IPS DF 19.7 (cell line): ENCODE data around the gene HECW1.
"Not testable (repeated sequence)": the region's sequence is repeated elsewhere in the genome, so short reads cannot be mapped to it uniquely, and the experiment has no call there.

Experiments
- DNase-seq: peaks from one replicate; pipeline ENCODE4 v3.0.0-alpha.2; 2013; ENCODE audit warnings: low read depth, low spot score

HECW1 gene

GRCh38 chr7:43112459-43112940, at the start of gene HECW1:
TSS of gene HECW1 (plus strand) at chr7:43112647. CDS start at chr7:43243906, 131,259 bp downstream.
- DNase-seq, result no peak

- DNase-seq, result peak; percentile 69
Measured at GRCh38 chr7:43071604-43072003, 40.8 kb upstream of the HECW1 start.

GRCh38 chr7:43072530-43072929, 39.9 kb upstream of the HECW1 start:
- DNase-seq, result no peak

DNA sequence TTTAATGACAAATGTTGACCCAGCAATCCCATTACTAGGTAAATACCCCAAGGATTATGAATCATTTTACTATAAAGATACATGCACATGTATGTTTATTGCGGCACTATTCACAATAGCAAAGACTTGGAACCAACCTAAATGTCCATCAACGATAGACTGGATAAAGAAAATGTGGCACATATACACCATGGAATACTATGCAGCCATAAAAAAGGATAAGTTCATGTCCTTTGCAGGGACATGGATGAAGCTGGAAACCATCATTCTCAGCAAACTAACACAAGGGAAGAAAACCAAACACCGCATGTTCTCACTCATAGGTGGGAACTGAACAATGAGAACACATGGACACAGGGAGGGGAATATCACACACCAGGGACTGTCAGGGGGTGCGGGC, 38.6 kb upstream of the HECW1 start:
- not testable (repeated sequence) for DNase-seq

DNA sequence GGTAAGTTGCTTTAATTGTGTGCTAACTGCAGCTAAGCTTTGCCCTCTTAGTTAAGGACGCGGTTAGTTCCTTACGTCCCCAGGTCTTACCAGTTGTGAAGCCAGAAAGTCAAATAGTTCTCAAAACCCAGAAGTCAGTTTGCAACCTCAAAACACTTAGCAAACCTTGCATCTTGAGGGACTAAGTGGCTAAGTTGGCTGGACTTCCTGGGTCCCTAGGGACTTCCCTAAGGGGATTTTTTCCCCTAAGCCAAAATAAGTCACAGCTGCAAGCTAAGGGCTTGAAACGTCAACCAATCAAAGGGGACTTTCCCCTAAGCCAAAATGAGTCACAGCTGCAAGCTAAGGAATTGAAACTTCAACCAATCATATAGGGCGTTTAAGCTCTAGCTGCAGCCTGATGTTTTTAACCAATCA, 36.2 kb upstream of the HECW1 start:
- no peak for DNase-seq

DNA sequence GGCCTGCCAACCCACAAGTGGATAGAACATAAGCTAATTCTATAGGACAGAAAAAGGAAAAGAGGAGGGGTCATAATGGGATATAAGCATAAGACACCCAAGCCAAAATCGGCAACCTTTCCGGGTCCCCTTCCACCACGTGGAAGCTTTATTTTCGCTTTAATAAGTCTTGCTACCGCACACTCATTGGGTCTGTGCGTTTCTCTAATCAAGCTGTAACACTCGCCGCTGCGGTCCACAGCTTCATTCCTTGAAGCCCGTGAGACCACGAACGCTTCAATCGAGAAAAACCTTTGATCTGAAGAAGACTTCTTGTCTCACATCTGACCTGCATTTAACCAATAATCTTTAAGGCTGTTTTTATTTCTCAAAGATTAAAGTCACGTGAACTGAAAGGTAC, 35.8 kb upstream of the HECW1 start:
- no peak for DNase-seq

DNA sequence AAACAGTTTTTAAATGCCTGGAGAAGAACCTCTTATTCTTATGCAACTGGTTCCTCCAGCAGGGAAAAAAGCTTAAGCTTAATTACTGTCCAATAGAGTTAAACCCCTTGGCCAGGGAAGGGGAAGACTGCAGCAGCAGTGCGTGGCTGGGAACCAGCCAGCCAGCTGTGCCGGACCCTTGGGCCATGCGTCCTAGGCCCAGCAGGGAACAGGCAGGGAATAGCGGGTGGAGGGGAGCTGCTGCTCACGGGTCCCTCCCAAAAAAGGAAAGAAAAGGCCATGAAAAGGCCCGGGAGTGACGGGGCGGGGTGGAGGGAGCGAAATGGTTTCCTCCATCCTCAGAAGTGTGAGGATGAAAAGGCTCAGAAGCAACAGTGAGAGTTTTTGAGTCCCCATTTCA, 35.2 kb upstream of the HECW1 start:
- DNase-seq, result no peak

DNA sequence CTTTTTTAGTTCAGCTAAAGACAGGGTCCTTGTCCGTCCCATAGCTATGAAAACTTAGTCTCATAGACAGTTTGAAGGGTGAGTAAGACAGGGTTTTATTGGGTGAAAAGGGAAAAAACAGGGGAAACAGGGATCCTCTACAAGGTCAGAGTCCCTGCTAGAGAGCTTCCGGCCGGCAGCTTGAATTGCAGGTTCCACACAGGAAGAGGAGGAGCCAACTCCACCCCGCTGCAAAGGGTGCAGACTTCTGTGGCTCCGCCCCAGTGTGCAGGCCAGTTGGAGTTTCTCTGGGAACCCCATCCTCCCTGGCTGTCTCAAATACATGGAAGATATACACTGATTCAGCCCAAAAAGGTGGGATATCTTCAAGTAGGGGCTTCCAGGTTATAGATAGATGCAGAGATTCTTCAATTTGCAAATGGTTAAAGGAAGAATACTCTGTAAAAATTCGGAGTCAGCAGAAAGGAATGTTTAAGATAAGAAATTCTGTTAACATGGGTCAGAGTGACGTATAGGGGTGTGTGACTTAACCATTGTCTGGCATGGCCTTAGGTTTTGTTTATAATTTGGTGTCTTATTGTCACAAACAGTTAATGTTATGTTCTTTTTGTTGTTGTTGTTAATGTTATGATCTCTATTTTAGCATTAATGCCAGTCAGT, 34.6 kb upstream of the HECW1 start:
- no peak for DNase-seq

DNA sequence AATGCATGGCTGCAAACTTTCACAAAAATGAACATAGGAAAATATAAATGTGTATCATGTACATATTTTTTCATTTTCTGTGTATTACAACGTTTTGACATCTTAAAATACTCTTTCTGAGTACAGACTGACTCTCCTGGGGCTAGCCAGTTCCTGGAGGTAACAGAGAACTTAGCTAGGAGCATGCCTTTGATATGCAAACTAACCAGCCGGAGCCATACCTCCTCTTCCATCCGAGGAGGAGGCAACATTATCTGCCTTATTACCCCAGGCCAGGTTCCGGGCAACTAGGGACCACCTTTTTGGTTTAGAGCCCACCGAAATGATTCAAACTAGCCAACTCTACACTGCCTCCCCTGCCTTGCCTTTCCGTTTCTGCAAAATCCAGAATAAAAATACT, 33.7 kb upstream of the HECW1 start:
- DNase-seq, result no peak

DNA sequence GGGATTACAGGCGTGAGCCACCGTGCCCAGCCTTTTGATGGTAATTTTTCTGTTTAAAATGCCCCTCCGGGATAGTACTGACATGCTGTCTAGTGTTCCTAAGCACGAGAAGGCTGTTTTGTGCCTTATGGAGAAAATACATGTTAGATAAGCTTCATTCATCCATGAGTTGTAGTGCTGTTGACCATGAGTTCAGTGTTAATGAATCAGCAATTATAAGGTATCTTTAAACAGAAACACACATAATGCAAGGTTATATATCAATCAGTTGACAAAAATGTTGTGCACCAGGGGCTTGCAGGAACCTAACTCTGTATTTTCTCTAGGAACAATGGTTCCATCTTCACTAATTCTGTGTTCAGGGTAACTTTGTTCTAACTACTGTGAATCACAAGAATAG, 30.8 kb upstream of the HECW1 start:
- DNase-seq, result no peak

DNA sequence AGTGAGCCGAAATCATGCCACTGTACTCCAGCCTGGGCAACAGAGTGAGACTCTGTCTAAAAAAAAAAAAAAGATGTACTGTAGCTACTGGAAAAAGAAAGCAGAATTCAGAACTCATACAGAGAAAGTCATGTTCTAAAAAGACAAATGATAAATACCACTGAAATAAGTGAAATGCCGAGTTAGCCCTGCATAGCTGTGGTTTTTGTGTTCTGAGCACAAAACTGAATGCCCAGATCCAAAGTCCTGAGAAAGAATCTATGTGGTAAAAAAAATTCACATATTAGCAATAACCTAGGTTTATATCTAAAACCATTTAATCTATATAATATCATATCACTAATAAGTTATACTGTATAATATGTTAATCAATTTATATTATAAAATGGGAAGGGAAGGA, 29.3 kb upstream of the HECW1 start:
- DNase-seq, result no peak

- DNase-seq, result no peak
Measured at GRCh38 chr7:43085017-43085416, 27.4 kb upstream of the HECW1 start.

DNA sequence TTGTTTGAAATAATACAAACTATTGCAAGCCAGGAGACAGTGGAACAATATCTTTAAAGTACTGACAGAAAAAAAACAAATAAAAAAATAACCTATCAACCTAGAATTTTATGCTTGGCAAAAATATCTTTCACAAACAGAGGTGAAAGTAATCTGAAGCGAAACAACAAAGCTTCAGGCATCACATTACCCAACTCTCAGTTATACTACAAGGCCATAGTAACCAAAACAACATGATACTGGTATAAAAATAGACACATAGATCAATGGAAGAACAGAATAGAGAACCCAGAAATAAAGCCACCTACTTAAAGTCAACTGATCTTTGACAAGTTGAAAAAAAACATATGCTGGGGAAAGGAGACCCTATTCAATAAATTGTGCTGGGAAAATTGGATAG, 26.5 kb upstream of the HECW1 start:
- no peak for DNase-seq

GRCh38 chr7:43092819-43093218, 19.6 kb upstream of the HECW1 start:
- DNase-seq, result no peak

DNA sequence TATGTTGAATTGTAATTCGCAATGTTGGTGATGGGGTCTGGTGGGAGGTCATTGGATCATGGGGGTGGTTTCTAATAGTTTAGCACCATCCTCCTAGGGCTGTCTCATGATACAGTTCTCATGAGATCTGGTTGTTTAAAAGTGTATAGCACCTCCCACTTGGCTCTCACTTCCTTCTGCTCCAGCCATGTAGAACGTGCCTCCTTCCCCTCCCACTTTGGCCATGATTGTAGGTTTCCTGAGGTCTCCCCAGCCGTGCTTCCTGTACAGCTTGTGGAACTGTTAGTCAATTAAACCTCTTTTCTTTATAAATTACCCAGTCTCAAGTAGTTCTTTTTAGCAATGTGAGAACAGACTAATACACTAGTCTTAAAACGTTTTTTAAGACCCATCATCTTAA, 15.6 kb upstream of the HECW1 start:
- no peak for DNase-seq

GRCh38 chr7:43099750-43100149, 12.7 kb upstream of the HECW1 start:
- DNase-seq, result no peak

DNA sequence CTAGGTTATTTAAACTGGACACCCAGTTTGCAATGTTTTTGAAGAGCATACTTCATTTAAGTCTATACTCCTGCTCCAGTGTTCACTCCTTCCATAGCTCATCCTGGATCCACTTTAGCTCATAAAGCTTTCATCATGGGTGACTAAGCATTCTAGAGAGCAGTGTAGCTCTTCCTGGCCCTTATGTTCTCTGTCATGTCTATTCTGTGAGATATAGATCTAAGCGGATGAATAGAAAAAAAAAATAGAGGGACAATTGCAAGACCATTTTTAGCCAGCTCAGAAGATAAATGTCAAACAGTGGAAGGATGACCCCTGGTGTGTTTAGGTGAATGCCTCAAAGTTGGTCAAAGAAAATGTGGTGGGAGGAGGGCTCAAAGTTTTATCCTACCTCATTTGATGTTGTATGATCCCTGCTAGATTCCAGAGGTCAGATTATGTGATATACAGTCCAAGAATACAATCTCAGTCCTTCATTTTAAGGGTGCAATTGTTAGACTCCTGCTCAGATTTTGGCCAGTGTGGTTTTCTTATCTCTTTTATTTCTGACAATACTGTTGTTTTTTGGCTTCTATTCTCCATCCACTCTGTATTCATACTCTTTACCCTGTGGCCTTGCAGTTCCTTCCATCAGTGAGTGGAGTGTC, 7.5 kb upstream of the HECW1 start:
- no peak for DNase-seq

DNA sequence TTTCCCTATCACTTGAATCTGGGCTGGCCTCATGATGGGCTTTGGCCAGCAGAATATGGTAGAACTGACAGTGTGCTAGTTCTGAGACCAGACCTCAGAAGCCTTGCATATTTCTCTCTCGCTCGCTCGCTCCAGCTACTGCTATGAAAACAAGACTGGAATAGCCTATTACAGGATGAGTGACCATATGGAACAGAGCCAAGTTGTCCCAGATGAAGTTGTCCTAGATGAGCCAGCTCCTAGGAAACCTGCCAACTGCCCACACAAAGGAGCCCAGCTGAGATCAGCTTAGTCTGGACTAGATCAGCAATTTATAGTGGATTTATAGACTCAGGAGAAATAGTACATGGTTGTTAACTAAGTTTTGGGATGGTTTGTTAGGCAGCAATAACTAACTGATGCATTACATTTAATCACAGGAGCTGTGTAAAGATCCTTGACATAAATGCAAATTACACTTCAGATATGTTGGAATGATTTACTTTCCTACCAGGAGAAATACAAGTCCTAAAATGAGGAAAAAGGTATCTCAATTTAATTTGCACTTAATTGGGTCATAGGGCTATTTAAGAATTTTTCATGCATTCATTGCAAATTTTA, 6.8 kb upstream of the HECW1 start:
- no peak for DNase-seq

DNA sequence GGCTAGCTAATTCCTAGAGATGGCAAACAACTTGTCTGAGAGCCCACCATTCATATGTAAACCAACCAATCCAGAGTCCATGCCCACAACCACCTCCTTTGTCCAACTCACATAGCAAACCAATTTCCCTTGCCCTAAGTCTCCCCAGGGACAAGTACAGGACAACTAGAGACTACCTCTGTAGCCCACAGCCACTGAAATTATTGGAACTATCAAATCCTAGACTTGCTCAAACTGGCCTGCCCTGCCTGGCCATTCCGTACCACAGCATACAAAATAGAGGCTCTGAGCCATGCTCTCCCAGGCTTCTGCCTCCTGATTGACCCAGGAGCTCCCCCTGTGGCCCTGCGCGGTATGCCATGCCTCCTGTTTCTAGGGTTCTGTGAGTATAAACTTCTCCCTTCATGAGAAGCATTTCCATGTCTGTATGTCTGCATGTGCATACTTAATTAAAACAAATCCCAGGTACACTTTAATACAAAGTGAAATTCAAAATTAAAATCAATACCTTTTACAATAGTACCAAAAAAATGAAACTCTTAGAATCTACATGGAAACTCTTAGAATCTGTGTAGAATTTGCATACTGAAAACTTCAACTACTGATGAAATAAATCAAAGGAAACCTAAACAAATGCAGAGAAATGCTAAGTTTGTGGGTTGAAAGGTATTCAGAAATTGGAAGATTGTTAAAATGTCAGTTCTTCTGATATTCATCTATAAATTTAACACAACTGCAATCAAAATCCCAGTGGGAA, 4.0 kb upstream of the HECW1 start:
- no peak for DNase-seq

GRCh38 chr7:43110791-43111535, 1.5 kb upstream of the HECW1 start:
- DNase-seq, result no peak

DNA sequence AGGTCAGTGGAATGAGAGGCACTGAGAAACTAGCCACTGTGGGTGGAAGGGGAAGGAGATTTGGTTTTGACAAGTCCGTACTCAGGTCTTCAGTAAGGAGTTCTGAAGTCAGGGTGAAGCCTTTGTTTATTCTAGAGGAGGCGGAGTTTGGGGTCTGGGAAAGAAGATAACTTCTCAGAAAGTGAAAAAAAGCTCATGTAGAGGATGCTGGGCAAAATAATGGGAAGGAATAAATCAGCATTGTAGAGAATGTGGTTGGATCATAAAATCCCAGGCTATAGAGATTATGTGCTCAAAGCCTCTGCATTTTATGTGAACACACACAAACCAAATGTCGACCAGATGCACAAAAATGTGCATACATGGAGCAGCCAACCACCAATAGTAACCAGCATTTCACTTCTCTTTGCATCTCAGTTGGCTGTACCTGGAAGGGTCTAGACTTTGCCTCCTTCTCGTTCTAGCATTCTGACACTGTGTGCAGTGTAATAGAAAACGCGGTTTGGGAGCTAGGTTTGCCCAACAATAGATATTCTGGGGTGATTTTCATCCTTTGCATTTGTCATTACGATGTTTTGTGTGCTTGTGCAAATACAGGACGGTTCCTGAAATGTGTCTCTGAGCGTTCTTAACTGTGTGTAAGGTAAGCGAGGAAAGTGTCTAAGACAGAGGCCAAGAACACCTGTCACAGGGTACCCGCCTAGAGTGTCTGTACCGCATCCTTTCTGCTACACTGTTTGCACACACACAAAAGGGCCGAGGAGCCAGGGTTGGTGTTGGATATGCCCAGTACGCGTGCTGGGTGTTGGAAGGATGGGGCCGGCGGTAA, 603 bp upstream of the HECW1 start:
- no peak for DNase-seq
